Measurements from ENCODE around the gene ECE1. TPM values are rescaled to one million over a fixed set of nuclear protein-coding genes. Genes with fewer than 3 reads are reported as not detected.

The ECE1 gene
- total and polyA plus RNA-seq, 9 of the 15 experiments (the other 6 are each of a cell fraction or from before 2014, with no cell fraction given) = 0.56 to 34.8 (median 11.0) TPM

GRCh38 chr1:21299780-21300395 is 9.6 kb upstream of the ECE1 start (continued):
- TF ChIP-seq, protein P1, sequence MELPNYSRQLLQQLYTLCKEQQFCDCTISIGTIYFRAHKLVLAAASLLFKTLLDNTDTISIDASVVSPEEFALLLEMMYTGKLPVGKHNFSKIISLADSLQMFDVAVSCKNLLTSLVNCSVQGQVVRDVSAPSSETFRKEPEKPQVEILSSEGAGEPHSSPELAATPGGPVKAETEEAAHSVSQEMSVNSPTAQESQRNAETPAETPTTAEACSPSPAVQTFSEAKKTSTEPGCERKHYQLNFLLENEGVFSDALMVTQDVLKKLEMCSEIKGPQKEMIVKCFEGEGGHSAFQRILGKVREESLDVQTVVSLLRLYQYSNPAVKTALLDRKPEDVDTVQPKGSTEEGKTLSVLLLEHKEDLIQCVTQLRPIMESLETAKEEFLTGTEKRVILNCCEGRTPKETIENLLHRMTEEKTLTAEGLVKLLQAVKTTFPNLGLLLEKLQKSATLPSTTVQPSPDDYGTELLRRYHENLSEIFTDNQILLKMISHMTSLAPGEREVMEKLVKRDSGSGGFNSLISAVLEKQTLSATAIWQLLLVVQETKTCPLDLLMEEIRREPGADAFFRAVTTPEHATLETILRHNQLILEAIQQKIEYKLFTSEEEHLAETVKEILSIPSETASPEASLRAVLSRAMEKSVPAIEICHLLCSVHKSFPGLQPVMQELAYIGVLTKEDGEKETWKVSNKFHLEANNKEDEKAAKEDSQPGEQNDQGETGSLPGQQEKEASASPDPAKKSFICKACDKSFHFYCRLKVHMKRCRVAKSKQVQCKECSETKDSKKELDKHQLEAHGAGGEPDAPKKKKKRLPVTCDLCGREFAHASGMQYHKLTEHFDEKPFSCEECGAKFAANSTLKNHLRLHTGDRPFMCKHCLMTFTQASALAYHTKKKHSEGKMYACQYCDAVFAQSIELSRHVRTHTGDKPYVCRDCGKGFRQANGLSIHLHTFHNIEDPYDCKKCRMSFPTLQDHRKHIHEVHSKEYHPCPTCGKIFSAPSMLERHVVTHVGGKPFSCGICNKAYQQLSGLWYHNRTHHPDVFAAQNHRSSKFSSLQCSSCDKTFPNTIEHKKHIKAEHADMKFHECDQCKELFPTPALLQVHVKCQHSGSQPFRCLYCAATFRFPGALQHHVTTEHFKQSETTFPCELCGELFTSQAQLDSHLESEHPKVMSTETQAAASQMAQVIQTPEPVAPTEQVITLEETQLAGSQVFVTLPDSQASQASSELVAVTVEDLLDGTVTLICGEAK (IDR thresholded peaks at IDR 0.05) = peak; percentile 75
- TF ChIP-seq, protein P1 (CRISPR knock-in tag; IDR thresholded peaks at IDR 0.05) = no peak
